SIG-M5 treated with dmso at 0.1 percent for 504 hours (cell line): ENCODE measurements around the gene NCAN.
"Not testable (repeated sequence)": the region's sequence is repeated elsewhere in the genome, so short reads cannot be mapped to it uniquely, and the experiment has no call there.

ENCODE experiments used
- DNase-seq: peaks from one replicate; lab custom pipeline; 2025; ENCODE audit not compliant: unreplicated experiment; lab: John Stamatoyannopoulos, UW

NCAN gene

DNA sequence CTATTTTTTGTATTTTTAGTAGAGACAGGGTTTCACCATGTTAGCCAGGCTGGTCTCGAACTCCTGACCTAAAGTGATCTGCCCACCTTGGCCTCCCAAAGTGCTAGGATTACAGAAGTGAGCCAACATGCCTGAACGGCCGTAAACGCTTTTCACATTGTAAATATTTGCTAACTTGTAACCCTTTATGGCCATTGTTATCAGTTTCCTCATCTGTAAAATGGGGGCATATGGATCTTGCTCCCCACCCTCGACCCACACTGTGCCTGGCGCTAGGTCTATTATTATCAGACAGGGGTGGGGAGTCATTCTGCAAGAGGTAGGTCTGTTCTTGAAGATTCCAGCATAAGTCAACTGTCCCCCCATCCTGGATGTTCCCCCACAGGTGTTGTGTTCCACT is 11.9 kb downstream of the NCAN start:
- DNase-seq: no peak

DNA sequence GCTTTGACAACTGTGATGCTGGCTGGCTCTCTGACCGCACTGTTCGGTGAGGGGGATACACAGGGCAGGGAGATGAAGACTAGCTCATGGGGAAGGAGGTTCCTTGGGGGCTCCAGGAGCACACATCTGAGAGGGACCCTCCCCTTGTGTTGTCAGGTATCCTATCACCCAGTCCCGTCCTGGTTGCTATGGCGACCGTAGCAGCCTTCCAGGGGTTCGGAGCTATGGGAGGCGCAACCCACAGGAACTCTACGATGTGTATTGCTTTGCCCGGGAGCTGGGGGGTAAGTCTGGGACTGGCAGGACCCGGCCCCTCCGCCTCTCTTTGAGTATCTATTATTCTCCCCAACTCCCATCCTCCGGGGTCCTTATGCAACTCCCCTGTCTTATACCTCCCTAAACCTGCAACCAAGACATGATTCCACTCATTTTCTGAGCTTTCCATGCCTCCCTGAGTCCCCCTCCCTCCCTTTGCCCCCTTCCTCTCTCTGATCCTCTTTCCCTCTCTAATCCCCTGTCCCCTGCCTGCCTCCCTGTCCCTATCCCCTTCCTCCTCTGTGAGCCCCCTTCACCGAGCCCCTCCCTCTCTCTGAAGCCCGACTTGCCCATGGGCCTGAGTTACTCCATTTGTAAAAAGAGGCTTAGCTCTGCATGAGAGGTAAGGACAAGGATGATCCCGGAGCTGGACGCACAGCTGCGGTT is 12.5 kb downstream of the NCAN start:
- no peak for DNase-seq

DNA sequence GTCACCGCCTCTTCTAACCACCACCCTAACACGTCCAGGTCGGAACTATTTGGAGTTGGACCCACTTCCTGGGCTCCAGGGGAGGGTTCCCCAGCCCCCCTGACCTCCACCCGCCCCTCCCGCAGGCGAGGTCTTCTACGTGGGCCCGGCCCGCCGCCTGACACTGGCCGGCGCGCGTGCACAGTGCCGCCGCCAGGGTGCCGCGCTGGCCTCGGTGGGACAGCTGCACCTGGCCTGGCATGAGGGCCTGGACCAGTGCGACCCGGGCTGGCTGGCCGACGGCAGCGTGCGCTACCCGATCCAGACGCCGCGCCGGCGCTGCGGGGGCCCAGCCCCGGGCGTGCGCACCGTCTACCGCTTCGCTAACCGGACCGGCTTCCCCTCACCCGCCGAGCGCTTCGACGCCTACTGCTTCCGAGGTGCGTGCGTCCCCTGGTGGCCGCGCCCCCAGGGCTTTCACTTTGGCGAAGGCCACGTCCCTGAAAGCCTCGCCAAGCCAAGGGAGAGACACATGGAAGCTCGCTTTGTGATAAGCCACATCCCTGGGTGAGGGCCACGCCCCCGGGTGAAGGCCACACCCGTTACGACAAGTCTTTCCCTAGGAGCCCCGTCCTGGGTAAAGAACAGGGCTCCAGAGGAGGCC is 13.2 kb downstream of the NCAN start:
- peak; percentile 70 for DNase-seq

DNA sequence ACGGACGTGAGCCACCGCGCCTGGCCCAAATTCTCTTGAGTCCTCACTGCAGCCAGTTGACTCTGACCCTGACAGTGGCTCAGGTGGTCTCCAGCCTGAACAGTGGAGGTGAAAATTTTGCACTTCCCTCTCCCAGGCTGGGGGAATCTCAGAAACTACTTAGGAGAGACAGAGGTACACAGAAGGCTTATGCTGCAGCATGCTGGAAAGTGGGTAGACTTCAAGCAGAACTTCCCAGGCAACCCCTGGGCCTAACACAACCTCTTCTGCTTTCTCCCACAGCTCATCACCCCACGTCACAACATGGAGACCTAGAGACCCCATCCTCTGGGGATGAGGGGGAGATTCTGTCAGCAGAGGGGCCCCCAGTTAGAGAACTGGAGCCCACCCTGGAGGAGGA is 14.4 kb downstream of the NCAN start:
- DNase-seq: no peak

DNA sequence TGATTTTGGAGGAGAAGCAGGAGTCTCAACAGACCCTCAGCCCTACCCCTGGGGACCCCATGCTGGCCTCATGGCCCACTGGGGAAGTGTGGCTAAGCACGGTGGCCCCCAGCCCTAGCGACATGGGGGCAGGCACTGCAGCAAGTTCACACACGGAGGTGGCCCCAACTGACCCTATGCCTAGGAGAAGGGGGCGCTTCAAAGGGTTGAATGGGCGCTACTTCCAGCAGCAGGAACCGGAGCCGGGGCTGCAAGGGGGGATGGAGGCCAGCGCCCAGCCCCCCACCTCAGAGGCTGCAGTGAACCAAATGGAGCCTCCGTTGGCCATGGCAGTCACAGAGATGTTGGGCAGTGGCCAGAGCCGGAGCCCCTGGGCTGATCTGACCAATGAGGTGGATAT is 14.9 kb downstream of the NCAN start:
- no peak for DNase-seq

DNA sequence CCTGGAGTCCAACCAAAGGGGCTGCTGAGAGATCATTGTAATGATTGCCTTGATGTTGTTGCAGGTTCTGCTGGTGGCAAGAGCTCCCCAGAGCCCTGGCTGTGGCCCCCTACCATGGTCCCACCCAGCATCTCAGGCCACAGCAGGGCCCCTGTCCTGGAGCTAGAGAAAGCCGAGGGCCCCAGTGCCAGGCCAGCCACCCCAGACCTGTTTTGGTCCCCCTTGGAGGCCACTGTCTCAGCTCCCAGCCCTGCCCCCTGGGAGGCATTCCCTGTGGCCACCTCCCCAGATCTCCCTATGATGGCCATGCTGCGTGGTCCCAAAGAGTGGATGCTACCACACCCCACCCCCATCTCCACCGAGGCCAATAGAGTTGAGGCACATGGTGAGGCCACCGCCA is 15.5 kb downstream of the NCAN start:
- DNase-seq: no peak

DNA sequence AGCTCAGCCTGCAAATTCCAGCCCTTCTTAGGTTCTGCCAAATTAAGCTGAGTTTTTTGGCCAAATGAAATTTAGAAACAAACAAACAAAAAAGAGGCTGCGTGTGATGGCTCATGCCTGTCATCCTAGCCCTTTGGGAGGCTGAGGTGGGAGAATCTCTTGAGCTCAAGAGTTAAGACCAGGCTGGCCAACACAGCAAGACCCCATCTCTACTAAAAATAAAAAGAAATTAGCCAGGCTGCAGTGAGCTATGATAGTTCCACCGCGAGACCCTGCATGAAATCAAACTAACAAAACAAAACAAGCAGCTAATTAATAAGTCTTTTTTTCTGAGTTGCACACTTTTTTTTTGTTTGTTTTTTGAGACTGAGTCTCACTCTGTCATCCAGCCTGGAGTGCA is 17.9 kb downstream of the NCAN start:
- no peak for DNase-seq

DNA sequence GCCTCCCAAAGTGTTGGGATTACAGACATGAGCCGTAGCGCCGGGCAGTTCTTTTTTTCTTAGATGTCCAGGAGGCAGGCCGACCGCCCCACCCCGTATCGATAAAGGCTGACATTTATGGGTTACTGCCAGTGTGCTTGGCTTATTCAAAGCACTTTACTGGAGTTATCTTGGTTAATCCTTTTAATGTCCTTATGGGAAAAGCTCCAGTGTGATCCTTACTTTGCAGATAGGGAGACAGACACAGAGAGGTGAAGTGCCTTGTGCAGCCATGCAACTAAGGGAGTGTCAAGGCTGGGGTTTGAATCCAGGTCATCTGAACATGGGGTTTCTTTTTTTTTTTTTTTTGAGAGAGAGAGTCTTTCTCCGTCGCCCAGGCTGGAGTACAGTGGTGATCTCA is 19.2 kb downstream of the NCAN start:
- DNase-seq: no peak

DNA sequence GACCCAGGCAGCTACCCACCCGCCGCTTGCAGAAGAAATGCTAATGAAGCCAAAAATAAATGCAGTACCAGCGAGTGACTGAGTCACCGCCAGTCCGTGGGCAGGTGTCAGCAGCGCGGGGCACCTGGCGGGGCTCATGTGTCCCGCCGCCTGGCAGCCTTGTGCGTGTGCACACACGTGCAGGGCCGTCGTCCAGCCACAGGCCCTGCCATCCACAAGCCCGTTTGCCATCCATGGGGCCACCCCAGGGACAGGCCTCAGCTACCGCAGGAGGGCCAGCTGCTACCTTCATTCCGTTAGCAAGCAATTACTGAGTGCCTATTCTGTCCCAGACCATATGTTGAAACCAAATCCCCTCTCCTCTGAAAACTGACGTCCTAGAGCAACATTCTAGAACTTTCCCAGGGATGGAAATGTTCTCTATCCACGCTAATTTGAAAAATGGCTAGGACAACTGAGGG is 20.5 kb downstream of the NCAN start:
- DNase-seq: no peak

DNA sequence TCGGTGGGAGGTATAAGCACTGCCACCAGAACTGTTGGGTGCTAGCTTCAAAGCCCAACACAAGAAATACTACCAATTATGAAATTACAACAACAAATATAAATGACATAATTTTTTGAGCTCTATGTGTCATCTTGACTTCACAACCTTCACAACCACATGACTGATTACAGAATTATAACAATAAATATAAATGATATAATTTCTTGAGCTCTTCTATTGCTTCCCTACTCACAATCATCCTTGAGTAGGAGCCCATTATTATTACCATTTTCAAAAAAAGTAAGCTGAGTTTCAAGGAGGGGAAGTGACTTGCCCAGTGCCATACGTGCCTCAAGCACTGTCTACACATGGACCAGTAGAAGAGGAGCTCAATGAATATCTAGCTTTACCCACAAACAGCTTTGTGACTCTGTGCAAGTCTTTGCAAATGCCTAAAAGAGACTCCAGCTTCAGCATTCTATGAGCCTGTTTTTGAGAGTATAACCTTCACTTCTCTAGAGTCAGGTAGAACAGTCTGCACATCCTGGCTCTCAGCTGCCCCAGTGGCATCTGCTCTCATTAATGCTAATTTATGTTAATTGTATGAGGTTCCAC is 22.6 kb downstream of the NCAN start:
- no peak for DNase-seq

DNA sequence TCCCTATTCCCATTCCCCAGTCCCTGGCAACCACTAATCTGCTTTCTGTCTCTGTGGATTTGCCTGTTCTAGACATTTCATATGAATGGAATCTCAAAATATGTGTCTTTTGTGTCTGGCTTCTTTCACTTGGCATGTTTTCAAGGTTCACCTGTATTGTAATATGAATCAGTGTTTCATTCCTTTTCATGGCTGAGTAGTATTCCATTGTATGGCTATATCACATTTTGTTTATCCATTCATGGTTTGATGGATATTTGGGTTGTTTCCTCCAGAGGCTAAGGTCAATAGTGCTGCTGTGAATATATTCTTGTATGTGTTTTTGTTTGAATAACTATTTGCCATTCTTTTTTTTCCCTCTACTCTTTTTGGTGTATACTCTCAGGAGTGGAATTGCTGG is 24.4 kb downstream of the NCAN start:
- DNase-seq: no peak

DNA sequence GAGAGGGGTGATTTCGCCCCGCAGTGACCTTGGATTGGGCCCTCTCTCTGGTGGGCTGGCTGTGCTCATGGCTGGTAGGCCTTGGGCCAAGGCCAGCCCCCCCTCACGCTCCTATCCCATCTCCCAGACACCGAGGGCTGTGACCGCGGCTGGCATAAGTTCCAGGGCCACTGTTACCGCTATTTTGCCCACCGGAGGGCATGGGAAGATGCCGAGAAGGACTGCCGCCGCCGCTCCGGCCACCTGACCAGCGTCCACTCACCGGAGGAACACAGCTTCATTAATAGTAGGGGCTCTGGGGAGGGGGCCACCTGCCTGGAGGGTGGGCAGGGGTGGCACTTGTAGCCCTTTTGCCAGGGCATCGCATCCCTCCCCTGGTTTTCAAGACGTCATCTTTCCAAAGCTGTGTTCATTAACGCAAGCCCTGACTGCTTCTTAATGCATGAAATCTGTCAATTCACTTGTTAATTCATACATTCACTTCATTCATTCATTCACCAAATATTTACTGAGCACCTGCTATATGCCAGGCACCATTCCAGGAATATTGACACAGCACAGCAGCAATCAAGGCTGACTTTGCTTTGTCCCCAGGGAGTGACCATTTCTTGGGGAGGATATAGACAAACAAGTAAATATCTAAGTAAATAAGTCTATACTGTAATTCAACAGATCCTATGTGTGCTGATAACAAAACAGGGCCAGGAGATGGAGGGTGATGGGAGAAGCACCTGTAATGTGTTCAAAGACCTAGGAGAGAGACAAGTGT is 26.6 kb downstream of the NCAN start:
- DNase-seq: no peak

DNA sequence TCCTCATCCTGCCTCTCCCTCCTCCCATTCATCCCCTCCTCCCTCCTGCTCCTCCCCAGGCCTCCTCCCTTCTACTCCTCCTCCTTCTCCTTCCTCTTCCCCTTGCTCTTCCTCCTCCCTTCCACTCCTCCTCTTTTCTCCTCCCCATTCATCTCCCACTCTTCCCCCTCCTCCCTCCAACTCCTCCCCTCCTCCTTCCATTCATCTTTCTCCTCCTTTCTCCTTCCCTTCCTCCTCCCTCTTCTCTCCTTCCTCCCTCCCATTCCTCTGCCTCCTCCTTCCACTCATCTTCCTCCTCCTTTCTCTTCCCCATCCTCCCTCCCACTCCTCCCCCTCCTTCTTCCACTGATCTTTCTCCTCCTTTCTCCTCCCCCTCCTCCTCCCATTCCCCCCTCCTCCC is 27.9 kb downstream of the NCAN start:
- DNase-seq: no peak

DNA sequence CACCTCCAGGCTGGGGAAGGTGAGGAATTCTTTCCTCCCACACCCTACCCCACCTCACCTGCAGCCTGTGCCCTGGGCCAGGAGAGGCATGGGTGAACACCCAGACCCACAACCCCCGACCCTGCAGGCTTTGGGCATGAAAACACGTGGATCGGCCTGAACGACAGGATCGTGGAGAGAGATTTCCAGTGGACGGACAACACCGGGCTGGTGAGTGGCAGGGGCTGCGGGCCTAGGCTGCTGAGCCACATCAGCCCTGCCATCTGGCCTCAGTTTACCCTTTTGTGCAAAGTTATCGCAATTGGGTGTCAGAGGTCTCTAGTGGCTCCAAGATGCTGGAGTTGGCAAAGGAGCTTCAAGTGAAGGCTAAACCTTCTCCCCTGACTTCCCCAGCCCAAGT is 28.7 kb downstream of the NCAN start:
- no peak for DNase-seq

DNA sequence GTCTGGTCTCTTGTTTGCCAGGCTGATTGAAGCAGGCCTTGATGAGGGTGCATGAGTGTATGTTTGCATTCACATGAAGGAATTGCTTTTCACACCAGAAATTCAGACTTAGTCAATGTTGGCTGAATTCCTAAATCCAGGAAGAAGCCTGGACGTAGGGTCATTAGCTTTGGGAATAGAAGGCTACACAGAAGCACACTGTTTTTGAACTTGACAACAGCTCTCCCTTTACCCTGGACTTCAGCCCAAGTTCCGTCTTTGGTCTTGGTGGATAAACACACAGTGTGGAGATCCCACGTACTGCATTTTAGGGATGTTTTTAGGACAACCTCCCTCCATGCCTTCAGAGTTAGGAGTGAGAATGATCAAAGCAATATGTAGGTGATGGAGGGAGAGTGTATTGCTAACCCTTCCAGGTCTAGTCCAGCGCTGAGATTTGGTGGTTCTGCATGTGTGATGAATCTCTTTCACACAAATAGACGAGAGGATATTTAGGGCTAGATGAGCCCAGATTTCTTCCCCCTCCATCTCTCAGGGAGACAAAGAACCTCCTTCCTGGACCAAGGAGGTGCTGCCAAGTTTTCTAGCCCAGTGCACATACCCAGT is 38.5 kb downstream of the NCAN start:
- no peak for DNase-seq

DNA sequence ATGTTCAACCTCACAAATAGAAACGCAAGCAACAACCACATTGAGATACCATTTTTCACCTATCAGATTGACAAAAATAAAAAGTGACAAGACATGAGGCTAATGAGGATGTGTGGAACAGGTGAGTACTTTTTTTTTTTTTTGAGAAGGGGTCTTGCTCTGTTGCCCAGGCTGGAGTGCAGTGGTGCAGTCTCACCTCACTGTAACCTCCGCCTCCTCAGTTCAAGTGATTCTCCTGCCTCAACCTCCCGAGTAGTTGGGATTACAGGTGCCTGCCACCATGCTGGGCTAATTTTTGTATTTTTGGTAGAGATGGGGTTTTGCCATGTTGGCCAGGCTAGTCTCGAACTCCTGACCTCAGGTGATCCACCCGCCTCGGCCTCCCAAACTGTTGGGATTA is 41.7 kb downstream of the NCAN start:
- DNase-seq: not testable (repeated sequence)

DNA sequence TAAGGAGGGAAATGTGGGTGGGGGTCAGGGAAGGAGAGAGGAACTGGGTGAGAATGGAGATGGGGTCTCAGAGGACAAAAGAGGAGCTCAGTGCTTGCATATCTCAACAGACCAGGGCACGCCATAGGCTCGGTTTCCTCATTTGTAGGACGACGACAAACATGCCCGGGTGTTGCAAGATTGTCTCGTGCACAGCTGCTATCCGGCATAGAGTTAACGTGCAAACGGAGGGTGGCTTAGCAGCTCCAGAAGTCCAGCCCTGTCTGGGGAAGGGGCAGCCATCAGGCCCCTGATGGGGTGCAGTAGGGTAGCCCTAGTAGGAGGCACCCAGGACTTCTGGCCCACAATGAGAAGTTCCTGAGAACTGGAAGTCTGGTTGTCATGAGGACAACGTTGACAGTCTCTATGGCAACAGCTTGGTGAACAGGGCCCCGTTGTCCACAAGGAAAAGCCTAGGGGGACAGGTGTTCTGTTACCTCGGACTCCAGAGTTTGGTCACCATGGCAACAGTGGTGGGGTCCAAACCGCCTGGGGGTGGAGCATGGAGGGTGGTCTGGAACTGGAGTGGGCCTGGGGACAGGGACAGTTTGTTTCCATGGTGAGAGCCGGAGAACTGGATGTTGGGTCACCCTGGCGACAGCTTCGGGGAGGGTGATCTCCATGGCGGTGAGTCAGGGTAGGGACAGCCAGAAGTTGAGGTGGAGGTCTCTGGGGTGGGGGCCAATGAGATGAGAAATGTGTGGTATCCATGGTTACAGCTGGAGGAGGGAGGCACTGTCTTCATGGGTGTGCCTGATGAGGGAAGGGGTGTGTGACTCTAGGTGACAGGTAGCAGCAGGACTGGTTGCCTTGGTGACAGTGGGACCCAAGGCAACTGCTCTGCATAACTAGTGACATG is 44.6 kb downstream of the NCAN start:
- peak; percentile 70 for DNase-seq

DNA sequence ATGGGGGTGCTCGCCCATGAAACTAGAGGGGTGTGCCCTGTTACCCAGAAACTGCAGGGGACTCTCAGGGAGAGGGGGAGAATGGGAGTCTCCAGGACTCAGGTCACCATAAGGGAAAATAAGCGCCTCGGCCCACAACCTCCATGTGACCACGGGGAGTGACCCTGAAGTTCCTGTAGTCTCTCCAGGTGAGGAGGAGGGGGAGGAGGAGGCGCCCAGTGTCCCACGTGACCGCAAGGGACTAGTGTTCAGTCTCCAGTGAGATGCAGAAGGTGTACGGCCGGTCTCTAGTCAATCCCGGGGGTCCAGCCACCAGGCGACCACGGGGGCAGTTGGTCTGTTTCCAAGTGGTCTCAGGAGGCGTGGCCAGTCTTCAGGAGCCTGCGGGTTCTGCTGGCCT is 45.4 kb downstream of the NCAN start:
- DNase-seq: no peak

DNA sequence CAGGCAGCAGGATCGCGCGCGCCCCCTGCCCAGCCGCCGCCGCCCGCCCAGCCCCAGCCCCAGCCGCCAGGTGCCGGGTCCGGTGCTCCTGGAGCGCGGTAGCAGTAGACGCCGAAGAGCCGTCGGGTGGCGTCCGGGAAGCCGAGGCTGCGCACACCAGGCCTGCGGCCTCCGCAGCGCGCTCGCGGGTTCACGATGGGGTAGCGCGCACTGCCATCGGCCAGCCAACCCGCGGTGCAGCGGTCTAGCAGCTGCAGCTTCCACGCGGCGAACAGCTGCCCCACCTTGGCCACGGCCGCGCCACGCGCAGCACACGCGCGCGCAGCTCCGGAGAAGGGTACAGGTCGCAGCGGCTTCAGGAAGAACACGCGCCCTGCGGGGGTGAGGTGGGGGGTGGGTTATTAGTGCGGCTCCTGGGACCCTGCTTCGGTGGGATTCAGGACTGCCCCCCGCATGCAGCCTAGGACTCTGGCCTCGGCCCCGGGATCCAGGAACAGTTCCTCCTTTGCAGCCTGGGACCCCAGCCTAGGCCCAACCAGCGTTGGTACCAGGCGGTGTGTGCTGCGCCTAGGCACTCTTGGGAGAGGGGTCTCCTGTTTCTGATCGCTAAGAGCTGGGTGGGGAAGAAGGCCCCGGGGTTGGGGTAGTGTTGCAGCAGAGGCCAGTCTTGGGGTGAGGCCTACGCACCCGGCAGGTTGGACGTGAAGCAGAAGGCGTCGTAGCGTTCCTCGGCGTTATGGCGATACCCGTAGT is 46.3 kb downstream of the NCAN start:
- DNase-seq: no peak
